HG02588 (cell line): ENCODE data around the gene OOSP3.

ENCODE experiments used
- ATAC-seq: cut with Tn5 transposase; IDR thresholded peaks from one replicate; pipeline ENCODE4 v1.9.1; 2021; ENCODE audit warnings: mild to moderate bottlenecking, moderate library complexity; ENCODE audit not compliant: unreplicated experiment

The OOSP3 gene

GRCh38 chr11:59943997-59944714 lies 65.6 kb downstream of the OOSP3 start:
- ATAC-seq = no peak

DNA sequence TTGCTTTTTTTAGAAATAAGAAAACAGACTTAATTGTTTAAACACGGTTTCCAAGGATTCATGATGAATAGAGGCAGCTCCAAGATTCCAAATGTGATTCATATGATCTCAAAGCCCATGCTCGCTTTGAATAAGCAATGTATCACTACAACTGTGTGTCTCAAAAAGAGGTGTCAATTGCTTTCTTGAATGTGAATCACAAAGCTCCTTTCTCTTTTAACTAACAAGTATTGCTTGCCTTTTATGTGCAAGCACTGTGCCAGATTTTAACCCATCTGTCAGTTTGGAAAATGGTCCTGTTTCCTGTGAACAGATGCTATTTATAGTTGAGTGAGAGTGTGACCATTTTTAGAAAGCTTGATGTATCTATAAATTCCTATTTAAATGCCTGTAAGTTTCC lies 66.1 kb downstream of the OOSP3 start:
- no peak for ATAC-seq
